Transverse colon (tissue), 4 donors: ENCODE data around the gene MACROD1. TPM values are rescaled to one million over a fixed set of nuclear protein-coding genes. Genes with fewer than 3 reads are reported as not detected.
"Not testable (repeated sequence)": the region's sequence is repeated elsewhere in the genome, so short reads cannot be mapped to it uniquely, and the experiment has no call there.

Experiments
- DNase-seq: peaks from one replicate; pipeline ENCODE4 v3.0.0-alpha.2; 2019
- H3K27ac ChIP-seq, 4 donors: fragments of 200-600 bp; sonication (generic); 2 replicates each; pipeline ENCODE4 v1.5.1; 2016 to 2018; ENCODE audit warnings: inconsistent platforms in 4 of 4
- H3K27me3 ChIP-seq: fragments of 200-600 bp; sonication (generic); 2 replicates; pipeline ENCODE4 v1.5.1; 2017; ENCODE audit warnings: inconsistent platforms
- H3K36me3 ChIP-seq, 4 donors: fragments of 200-600 bp; sonication (generic); 2 replicates each; pipeline ENCODE4 v1.5.1; 2017 to 2019; ENCODE audit warnings: inconsistent platforms in 4 of 4
- H3K4me1 ChIP-seq, 4 donors: fragments of 200-600 bp; sonication (generic); 2 replicates each; pipeline ENCODE4 v1.5.1; 2017 to 2020; ENCODE audit warnings: inconsistent platforms in 4 of 4
- H3K4me3 ChIP-seq, 4 donors: fragments of 200-600 bp; sonication (generic); 1 replicate in 1 of 4; 2 replicates in 3 of 4; pipeline versions ENCODE4 v1.5.1 to v1.6.1; 2017 to 2019; ENCODE audit warnings: inconsistent platforms in 4 of 4
- H3K9me3 ChIP-seq, 2 donors: fragments of 200-600 bp; sonication (generic); 2 replicates each; pipeline ENCODE4 v1.5.1; 2017 to 2019; ENCODE audit warnings: inconsistent platforms in 2 of 2
- EP300 ChIP-seq: sonication (generic); formaldehyde crosslinking; IDR thresholded peaks from one replicate; pipeline ENCODE4 v1.6.1; 2017; ENCODE audit warnings: antibody characterized with exemption, low read depth
- POLR2A ChIP-seq: fragments of 450-650 bp; IDR thresholded peaks from one replicate; pipeline ENCODE4 v1.6.1; 2016; ENCODE audit warnings: antibody characterized with exemption, mild to moderate bottlenecking, moderate library complexity
- POLR2AphosphoS5 ChIP-seq, 3 donors: sonication (generic); formaldehyde crosslinking; IDR thresholded peaks; one replicate each; pipeline ENCODE4 v1.6.1; 2016; ENCODE audit warnings: antibody characterized with exemption in 3 of 3
- WGBS, 2 donors: methylation state at CpG; one replicate each; pipeline ENCODE4 v1.1.5; 2018; ENCODE audit warnings: low coverage in 1 of 2; 5-methylcytosine and 5-hydroxymethylcytosine counted together
- in situ Hi-C, 4 donors: fragments of 200-750 bp; cut with MboI; loops; one replicate each; pipeline versions ENCODE4 v1.15.0 to v1.15.1; 2017; ENCODE audit warnings: low sequenced_read_pairs in 3 of 4, low pct_ligation_motif_present in 1 of 4, low pct_unique_long_range_greater_than_20kb in 1 of 4
- intact Hi-C: fragments of 100-400 bp; cut with DNase I; formaldehyde crosslinking; loops from one replicate; pipeline ENCODE4 v1.15.1; 2023; ENCODE audit warnings: low total_unique reads
- total RNA-seq, 4 donors: library from RNA; depleted of rRNA; stranded (reverse); fragments of >200 nt; gene quantifications; one replicate each; pipeline ENCODE4 v1.1.0, GENCODE V29; 2016
- TF ChIP-seq, protein P1 (sequence below), 5 experiments: fragments of 200-600 bp in 3 of 5; fragments of 450-650 bp in 2 of 5; sonication (generic) in 3 of 5; IDR thresholded peaks; 1 replicate in 2 of 5; 2 replicates in 3 of 5; pipeline ENCODE4 v1.5.1; 2016 to 2017; ENCODE audit warnings: antibody characterized with exemption in 5 of 5, inconsistent platforms in 3 of 5, mild to moderate bottlenecking in 2 of 5, moderate library complexity in 1 of 5

Gene MACROD1
- total RNA-seq, 4 donors from 2014 or later, result 42.9 to 50.7 (median 50.1) TPM

DNA sequence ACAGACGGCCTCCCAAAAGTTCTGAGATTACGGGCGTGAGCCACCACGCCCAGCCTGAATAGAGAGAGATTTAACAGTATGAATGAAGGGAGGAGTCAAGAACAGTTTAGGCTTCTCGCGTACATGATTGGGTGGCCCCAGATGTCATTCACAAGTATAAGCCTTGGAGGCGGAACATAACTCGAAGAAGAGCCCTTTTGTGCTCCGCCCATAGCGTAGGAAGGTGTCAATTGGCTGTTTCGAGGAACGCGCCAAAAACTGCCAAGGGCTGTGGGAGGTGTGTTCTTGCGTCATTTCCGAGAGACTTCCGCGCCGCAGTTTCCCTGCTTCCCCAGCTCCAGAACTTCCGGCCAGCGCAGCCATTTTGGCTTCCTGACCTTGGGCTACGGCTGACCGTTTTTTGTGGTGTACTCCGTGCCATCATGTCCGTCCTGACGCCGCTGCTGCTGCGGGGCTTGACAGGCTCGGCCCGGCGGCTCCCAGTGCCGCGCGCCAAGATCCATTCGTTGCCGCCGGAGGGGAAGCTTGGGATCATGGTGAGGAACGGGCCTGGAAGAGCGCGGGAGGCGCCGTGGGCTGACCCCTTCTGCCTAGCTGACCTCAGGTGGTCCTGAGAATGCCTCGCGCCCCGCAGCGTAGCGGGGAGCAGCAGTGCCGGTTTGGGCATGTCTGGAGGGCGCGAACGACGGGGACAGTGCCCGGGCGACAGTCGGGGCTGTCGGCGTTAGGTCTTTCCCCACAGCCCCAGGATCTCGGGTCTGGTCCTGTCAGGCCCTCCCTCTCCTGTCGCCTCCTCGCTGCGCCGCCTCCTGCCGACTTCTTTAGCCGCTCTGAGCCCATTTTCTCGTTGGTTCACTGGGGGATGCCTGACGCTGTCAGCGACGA lies 191.4 kb downstream of the MACROD1 start, which contains the start of gene COX8A:
Gene COX8A, plus strand, starts transcription at position 362 of the 885 bp plus-strand sequence. Its CDS starts 61 bp downstream, at position 423.
- H3K36me3 ChIP-seq, result no peaks in the 10 kb centered on the region
- peak within 1 kb of the TSS; percentile 73 to 86 (median 82) for H3K4me3 ChIP-seq
- H3K27me3 ChIP-seq, result no peaks in the 10 kb centered on the region
- H3K4me1 ChIP-seq, result peaks cover 15 to 26% (median 20%) of the 10 kb centered on the region in 4 donors
- in situ Hi-C loops (no loop called here), intact Hi-C loops (no loop called here)
- 0% methylated on average over 12 to 49 of the region's 67 CpGs for WGBS, 2 donors
- TF ChIP-seq EP300, result no peak
- TF ChIP-seq POLR2AphosphoS5 (IDR thresholded peaks at IDR 0.05), result peak; percentile 70 to 92 (median 92)
- TF ChIP-seq, protein P1, sequence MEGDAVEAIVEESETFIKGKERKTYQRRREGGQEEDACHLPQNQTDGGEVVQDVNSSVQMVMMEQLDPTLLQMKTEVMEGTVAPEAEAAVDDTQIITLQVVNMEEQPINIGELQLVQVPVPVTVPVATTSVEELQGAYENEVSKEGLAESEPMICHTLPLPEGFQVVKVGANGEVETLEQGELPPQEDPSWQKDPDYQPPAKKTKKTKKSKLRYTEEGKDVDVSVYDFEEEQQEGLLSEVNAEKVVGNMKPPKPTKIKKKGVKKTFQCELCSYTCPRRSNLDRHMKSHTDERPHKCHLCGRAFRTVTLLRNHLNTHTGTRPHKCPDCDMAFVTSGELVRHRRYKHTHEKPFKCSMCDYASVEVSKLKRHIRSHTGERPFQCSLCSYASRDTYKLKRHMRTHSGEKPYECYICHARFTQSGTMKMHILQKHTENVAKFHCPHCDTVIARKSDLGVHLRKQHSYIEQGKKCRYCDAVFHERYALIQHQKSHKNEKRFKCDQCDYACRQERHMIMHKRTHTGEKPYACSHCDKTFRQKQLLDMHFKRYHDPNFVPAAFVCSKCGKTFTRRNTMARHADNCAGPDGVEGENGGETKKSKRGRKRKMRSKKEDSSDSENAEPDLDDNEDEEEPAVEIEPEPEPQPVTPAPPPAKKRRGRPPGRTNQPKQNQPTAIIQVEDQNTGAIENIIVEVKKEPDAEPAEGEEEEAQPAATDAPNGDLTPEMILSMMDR (IDR thresholded peaks at IDR 0.05), result peak in 1 of 5 experiments; percentile 14
- peak; percentile 83 for TF ChIP-seq POLR2A
- H3K9me3 ChIP-seq, result no peaks in the 10 kb centered on the region
- H3K27ac ChIP-seq, result peak within 1 kb of the TSS; percentile 94 to 96 (median 95)
- DNase-seq, result peak; percentile 98

DNA sequence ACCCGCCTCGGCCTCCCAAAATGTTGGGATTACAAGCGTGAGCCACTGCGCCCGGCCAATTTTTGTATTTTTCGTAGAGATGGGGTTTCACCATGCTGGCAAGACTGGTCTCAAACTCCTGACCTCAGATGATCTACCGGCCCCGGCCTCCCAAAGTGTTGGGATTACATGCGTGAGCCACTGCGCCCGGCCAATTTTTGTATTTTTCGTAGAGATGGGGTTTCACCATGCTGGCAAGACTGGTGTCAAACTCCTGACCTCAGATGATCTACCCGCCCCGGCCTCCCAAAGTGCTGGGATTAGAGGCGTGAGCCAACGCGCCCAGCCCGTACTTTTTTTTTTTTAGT lies 192.0 kb downstream of the MACROD1 start:
- H3K36me3 ChIP-seq, H3K9me3 ChIP-seq, intact Hi-C loops, H3K27me3 ChIP-seq, DNase-seq, in situ Hi-C loops: not testable (repeated sequence)
- 0 to 67% methylated on average over 1 to 18 of the region's 18 CpGs for WGBS, 2 donors
- Histone ChIP-seq H3K27ac (peak overlapping the region in 3 of 4 donors; percentile 26 to 94 (median 94)), H3K4me3 (peak overlapping the region in 1 of 4 donors; percentile 86), H3K4me1 (peaks cover 15 to 26% (median 20%) of the 10 kb centered on the region in 4 donors)

DNA sequence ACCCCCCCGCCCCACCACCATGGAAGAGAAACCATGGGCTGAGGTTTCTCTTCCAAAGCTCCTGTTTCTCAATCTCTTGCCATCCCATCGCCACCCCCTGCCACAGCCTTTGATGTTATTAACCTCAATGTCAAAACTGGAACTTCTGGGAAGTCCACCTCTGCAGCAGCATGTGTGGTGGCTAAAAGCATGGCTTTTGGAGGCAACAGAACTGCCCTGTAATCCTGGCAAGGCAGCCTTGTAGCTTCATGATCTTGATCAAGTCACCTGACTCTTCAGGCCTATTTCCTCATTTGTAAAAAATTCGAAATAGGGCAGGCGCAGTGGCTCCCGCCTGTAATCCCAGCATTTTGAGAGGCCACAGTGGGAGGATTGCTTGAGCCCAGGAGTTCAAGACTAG lies 195.0 kb downstream of the MACROD1 start:
- TF ChIP-seq, protein P1 (IDR thresholded peaks at IDR 0.05), result no peak
- TF ChIP-seq EP300, result no peak
- no peak for TF ChIP-seq POLR2A
- no peak for TF ChIP-seq POLR2AphosphoS5 (IDR thresholded peaks at IDR 0.05)
- WGBS, 2 donors, result 75% methylated on average over 5 of the region's 5 CpGs; no CpG with 5 or more reads in 1 of the 2 donors
- no peaks in the 10 kb centered on the region for H3K9me3 ChIP-seq
- no peak for DNase-seq
- H3K4me3 ChIP-seq, result no peak overlapping the region
- H3K27ac ChIP-seq, result no peak overlapping the region
- intact Hi-C loops, result no loop called here
- no peaks in the 10 kb centered on the region for H3K27me3 ChIP-seq
- H3K4me1 ChIP-seq, result peaks cover 6 to 13% (median 10%) of the 10 kb centered on the region in 4 donors
- H3K36me3 ChIP-seq, result no peaks in the 10 kb centered on the region
- in situ Hi-C loops, result no loop called here

DNA sequence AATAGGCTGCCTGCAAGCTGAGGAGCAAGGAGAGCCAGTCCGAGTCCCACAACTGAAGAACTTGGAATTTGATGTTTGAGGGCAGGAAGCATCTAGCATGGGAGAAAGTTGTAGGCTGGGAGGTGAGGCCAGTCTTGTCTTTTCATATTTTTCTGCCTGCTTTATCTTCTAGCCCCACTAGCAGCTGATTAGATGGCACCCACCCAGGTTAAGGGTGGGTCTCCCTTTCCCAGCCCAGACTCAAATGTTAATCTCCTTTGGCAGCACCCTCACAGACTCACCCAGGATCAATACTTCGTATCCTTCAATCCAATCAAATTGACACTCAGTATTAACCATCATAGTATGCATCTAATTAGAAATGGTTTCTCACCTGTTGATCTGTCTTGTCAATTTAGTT lies 196.5 kb downstream of the MACROD1 start:
- TF ChIP-seq EP300 (no peak), POLR2A (no peak), POLR2AphosphoS5 (IDR thresholded peaks at IDR 0.05) (no peak)
- TF ChIP-seq, protein P1 (IDR thresholded peaks at IDR 0.05), result no peak
- peaks cover 0 to 4% (median 2%) of the 10 kb centered on the region in 4 donors for H3K4me1 ChIP-seq
- in situ Hi-C loops, result no loop called here
- no peaks in the 10 kb centered on the region for H3K9me3 ChIP-seq
- H3K36me3 ChIP-seq, result no peaks in the 10 kb centered on the region
- WGBS, 2 donors, result 40 to 84% methylated on average over 1 to 2 of the region's 2 CpGs
- DNase-seq, result no peak
- no peaks in the 10 kb centered on the region for H3K27me3 ChIP-seq
- no peak overlapping the region for H3K27ac ChIP-seq
- no peak overlapping the region for H3K4me3 ChIP-seq
- intact Hi-C loops, result no loop called here
